ENCODE results near the gene KRTAP12-4. TPM values are rescaled to one million over a fixed set of nuclear protein-coding genes. Genes with fewer than 3 reads are reported as not detected.

The KRTAP12-4 gene
- not detected in 2 replicates for total RNA-seq

GRCh38 chr21:44654576-44655175 lies at the start of gene KRTAP12-4:
KRTAP12-4 (minus strand) TSS chr21:44654659; CDS start chr21:44654614, 45 bp downstream.

GRCh38 chr21:44697172-44697810 lies 42.8 kb upstream of the KRTAP12-4 start, which contains the start of gene KRTAP10-12:
KRTAP10-12 (plus strand) TSS chr21:44697172; CDS start chr21:44697202, 30 bp downstream.

GRCh38 chr21:44681861-44682579 lies 27.6 kb upstream of the KRTAP12-4 start, which contains the start of gene KRTAP12-1:
KRTAP12-1 (minus strand) TSS chr21:44682163; CDS start chr21:44682123, 40 bp downstream.

GRCh38 chr21:44666401-44667320 lies 12.2 kb upstream of the KRTAP12-4 start, which contains the start of gene KRTAP12-2:
KRTAP12-2 (minus strand) TSS chr21:44666927; CDS start chr21:44666886, 41 bp downstream.

GRCh38 chr21:44657635-44658540 lies 3.4 kb upstream of the KRTAP12-4 start, which contains the start of gene KRTAP12-3:
KRTAP12-3 (plus strand) TSS chr21:44657932; CDS start chr21:44657980, 48 bp downstream.

GRCh38 chr21:44646366-44647221 lies 7.9 kb downstream of the KRTAP12-4 start, which contains the start of gene KRTAP10-11:
KRTAP10-11 (plus strand) TSS chr21:44646414; CDS start chr21:44646459, 45 bp downstream.

GRCh38 chr21:44637018-44637850 lies 17.2 kb downstream of the KRTAP12-4 start, which contains the start of gene KRTAP10-10:
KRTAP10-10 (plus strand) TSS chr21:44637356; CDS start chr21:44637418, 62 bp downstream.

GRCh38 chr21:44626673-44627143 lies 27.8 kb downstream of the KRTAP12-4 start, which contains the start of gene KRTAP10-9:
KRTAP10-9 (plus strand) TSS chr21:44627093; CDS start chr21:44627172, 79 bp downstream.

GRCh38 chr21:44612029-44612486 lies 42.4 kb downstream of the KRTAP12-4 start, which contains the start of gene KRTAP10-8:
KRTAP10-8 (plus strand) TSS chr21:44612079; CDS start chr21:44612101, 22 bp downstream.

Small RNA genes within 50 kb of the gene (small RNA-seq; reads per million reads assigned to genes)
- gene KRTAP12-6P = not detected

Other genes with a start within 250 kb of the KRTAP12-4 start
- 1.3 and 1.5 TPM in 2 replicates for gene LRRC3, start 199.1 kb downstream of the KRTAP12-4 start, total RNA-seq
- not detected in 2 replicates for gene KRTAP10-1, start 114.5 kb downstream of the KRTAP12-4 start, total RNA-seq
- not detected in 2 replicates for gene KRTAP10-2, start 103.2 kb downstream of the KRTAP12-4 start, total RNA-seq
- gene KRTAP10-3, start 95.9 kb downstream of the KRTAP12-4 start, total RNA-seq = not detected in 2 replicates
- gene KRTAP10-4, start 80.9 kb downstream of the KRTAP12-4 start, total RNA-seq = not detected in 2 replicates
- gene KRTAP10-5, start 74.1 kb downstream of the KRTAP12-4 start, total RNA-seq = not detected in 2 replicates
- gene KRTAP10-6, start 62.2 kb downstream of the KRTAP12-4 start, total RNA-seq = not detected in 2 replicates
- gene KRTAP10-7, start 54.1 kb downstream of the KRTAP12-4 start, total RNA-seq = not detected in 2 replicates
- not detected in 2 replicates for gene KRTAP10-8, start 42.6 kb downstream of the KRTAP12-4 start, total RNA-seq
- not detected in 2 replicates for gene KRTAP10-9, start 27.6 kb downstream of the KRTAP12-4 start, total RNA-seq
- not detected in 2 replicates for gene KRTAP10-10, start 17.3 kb downstream of the KRTAP12-4 start, total RNA-seq
- not detected in 2 replicates for gene KRTAP10-11, start 8.2 kb downstream of the KRTAP12-4 start, total RNA-seq
- not detected in 2 replicates for gene KRTAP12-3, start 3.3 kb upstream of the KRTAP12-4 start, total RNA-seq
- not detected in 2 replicates for gene KRTAP12-2, start 12.3 kb upstream of the KRTAP12-4 start, total RNA-seq
- not detected in 2 replicates for gene KRTAP12-1, start 27.5 kb upstream of the KRTAP12-4 start, total RNA-seq
- gene KRTAP10-12, start 42.5 kb upstream of the KRTAP12-4 start, total RNA-seq = not detected in 2 replicates
- not detected in 2 replicates for gene TSPEAR, start 56.9 kb upstream of the KRTAP12-4 start, total RNA-seq
- 76.5 and 82.9 TPM in 2 replicates for gene UBE2G2, start 147.2 kb upstream of the KRTAP12-4 start, total RNA-seq
- gene SUMO3, start 163.4 kb upstream of the KRTAP12-4 start, total RNA-seq = 108 and 127 TPM in 2 replicates
- gene PTTG1IP, start 219.0 kb upstream of the KRTAP12-4 start, total RNA-seq = 288 and 314 TPM in 2 replicates

All from hair follicle dermal papilla cell (primary cell).